BLaER1 treated with 17β-estradiol and CSF1 and Interleukin-3, amounts not matched to agents 10 nM and 100 nM (cell line): ENCODE results near the gene APBB2.

Source experiments
- H3K27ac ChIP-seq, 11 experiments: shearing (Covaris generic); formaldehyde crosslinking; 2 replicates each; pipeline ENCODE4 v1.8.1; 2022
- H3K27me3 ChIP-seq, 11 experiments: shearing (Covaris generic); formaldehyde crosslinking; 2 replicates each; pipeline ENCODE4 v1.8.1; 2022
- H3K36me3 ChIP-seq, 11 experiments: shearing (Covaris generic); formaldehyde crosslinking; 2 replicates each; pipeline ENCODE4 v1.8.1; 2022
- H3K4me1 ChIP-seq, 10 experiments: shearing (Covaris generic); formaldehyde crosslinking; 2 replicates each; pipeline ENCODE4 v1.8.1; 2022
- H3K4me2 ChIP-seq, 11 experiments: shearing (Covaris generic); formaldehyde crosslinking; 2 replicates each; pipeline ENCODE4 v1.8.1; 2022
- H3K4me3 ChIP-seq, 10 experiments: shearing (Covaris generic); formaldehyde crosslinking; 2 replicates each; pipeline ENCODE4 v1.8.1; 2022
- H3K9ac ChIP-seq, 11 experiments: shearing (Covaris generic); formaldehyde crosslinking; 2 replicates each; pipeline ENCODE4 v1.8.1; 2022
- H3K9me3 ChIP-seq, 11 experiments: shearing (Covaris generic); formaldehyde crosslinking; replicated peaks in 1 of 11; 2 replicates each; pipeline ENCODE4 v1.8.1; 2022
- H4K20me1 ChIP-seq, 11 experiments: shearing (Covaris generic); formaldehyde crosslinking; 2 replicates each; pipeline ENCODE4 v1.8.1; 2022
- Cebpa-rat ChIP-seq, 11 experiments: shearing (Covaris generic); IDR thresholded peaks; 2 replicates each; pipeline ENCODE4 v1.8.1; 2022

Gene APBB2

GRCh38 chr4:41219421-41219950 lies 5.1 kb upstream of the APBB2 start:
- Histone ChIP-seq H3K9me3 (no peaks in the 10 kb centered on the region), H3K9ac (no peak overlapping the region), H4K20me1 (no peaks in the 10 kb centered on the region), H3K27me3 (no peaks in the 10 kb centered on the region; a peak in 2 of 22 replicates), H3K4me2 (no peak overlapping the region), H3K36me3 (no peaks in the 10 kb centered on the region), H3K4me3 (no peak overlapping the region), H3K4me1 (peaks cover 5 to 25% (median 14%) of the 10 kb centered on the region in 10 experiments; a peak in 16 of 20 replicates), H3K27ac (no peak overlapping the region)
- no peak for TF ChIP-seq Cebpa-rat (IDR thresholded peaks at IDR 0.05)

GRCh38 chr4:41218703-41219102 lies 4.4 kb upstream of the APBB2 start:
- no peak for TF ChIP-seq Cebpa-rat (IDR thresholded peaks at IDR 0.05)
- peaks cover 0 to 4% (median 0%) of the 10 kb centered on the region in 11 experiments; a peak in 4 of 22 replicates for H4K20me1 ChIP-seq
- peaks cover 5 to 25% (median 14%) of the 10 kb centered on the region in 10 experiments; a peak in 16 of 20 replicates for H3K4me1 ChIP-seq
- H3K9me3 ChIP-seq, result no peaks in the 10 kb centered on the region
- no peak overlapping the region for H3K4me2 ChIP-seq
- no peaks in the 10 kb centered on the region for H3K36me3 ChIP-seq
- H3K9ac ChIP-seq, result no peak overlapping the region
- H3K4me3 ChIP-seq, result no peak overlapping the region
- peaks cover 0 to 4% (median 2%) of the 10 kb centered on the region in 11 experiments; a peak in 11 of 22 replicates for H3K27me3 ChIP-seq
- no peak overlapping the region for H3K27ac ChIP-seq

GRCh38 chr4:41217374-41217773 lies 3.0 kb upstream of the APBB2 start:
- peak overlapping the region; percentile 64 to 92 (median 83); a peak in 18 of 22 replicates for H3K4me2 ChIP-seq
- peaks cover 16 to 38% (median 26%) of the 10 kb centered on the region in 10 experiments for H3K4me1 ChIP-seq
- peak overlapping the region in 1 of 10 experiments; percentile 67; a peak in 1 of 20 replicates for H3K4me3 ChIP-seq
- H4K20me1 ChIP-seq, result peaks cover 0 to 18% (median 11%) of the 10 kb centered on the region in 11 experiments; a peak in 7 of 22 replicates
- no peak overlapping the region for H3K9ac ChIP-seq
- H3K27ac ChIP-seq, result no peak overlapping the region
- no peak for TF ChIP-seq Cebpa-rat (IDR thresholded peaks at IDR 0.05)
- H3K36me3 ChIP-seq, result no peaks in the 10 kb centered on the region
- peaks cover 0 to 17% (median 13%) of the 10 kb centered on the region in 11 experiments; a peak in 15 of 22 replicates for H3K27me3 ChIP-seq
- H3K9me3 ChIP-seq, result no peaks in the 10 kb centered on the region

- peaks cover 20 to 41% (median 29%) of the 10 kb centered on the region in 10 experiments for H3K4me1 ChIP-seq
- H4K20me1 ChIP-seq, result peaks cover 0 to 22% (median 11%) of the 10 kb centered on the region in 11 experiments; a peak in 7 of 22 replicates
- H3K4me2 ChIP-seq, result peak overlapping the region; percentile 64 to 92 (median 83)
- peaks cover 0 to 19% (median 16%) of the 10 kb centered on the region in 11 experiments; a peak in 15 of 22 replicates for H3K27me3 ChIP-seq
- peak overlapping the region; percentile 69 to 89 (median 83); a peak in 21 of 22 replicates for H3K9ac ChIP-seq
- H3K36me3 ChIP-seq, result no peaks in the 10 kb centered on the region
- H3K4me3 ChIP-seq, result peak overlapping the region; percentile 66 to 82 (median 71)
- no peak for TF ChIP-seq Cebpa-rat (IDR thresholded peaks at IDR 0.05)
- H3K27ac ChIP-seq, result peak overlapping the region; percentile 72 to 91 (median 84); a peak in 17 of 22 replicates
- no peaks in the 10 kb centered on the region for H3K9me3 ChIP-seq
These were observed 2.6 kb upstream of the APBB2 start for GRCh38 chr4:41217020-41217333.

DNA sequence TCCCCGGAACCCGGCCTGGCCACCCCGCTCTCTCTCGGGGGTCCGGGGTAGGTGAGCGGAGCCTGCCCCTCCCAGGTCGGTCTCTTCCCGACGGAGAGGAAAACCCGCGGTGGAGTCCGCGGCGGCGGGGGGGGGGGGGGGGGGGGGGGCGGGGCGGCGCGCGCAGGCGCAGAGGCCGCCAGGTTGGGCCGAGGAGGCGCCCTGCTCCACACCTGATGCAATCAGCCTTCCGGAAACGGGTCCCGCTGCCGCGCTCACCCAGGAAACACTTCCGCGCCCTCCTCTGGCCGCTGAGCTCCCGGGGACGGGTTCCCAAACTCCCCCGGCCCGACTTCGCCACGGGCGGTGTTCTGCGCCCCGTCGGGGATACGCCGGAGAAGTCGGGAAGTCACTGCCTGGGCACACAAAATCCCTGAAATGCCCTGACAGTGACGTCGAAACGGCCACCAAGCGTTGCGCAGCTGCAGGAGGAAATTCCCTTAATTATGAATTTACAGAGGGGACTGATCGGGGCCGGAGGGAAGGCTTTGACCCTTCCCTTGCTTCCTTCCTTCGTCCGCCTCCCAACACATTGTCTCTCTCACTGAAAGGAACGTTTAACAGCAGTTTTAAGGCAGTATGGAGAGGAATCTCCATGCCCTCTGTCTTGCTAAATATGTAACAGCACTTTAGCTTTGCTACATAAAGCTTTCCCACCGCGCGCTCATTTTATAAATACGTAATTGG lies 2.1 kb upstream of the APBB2 start:
- Histone ChIP-seq H3K27ac (peak overlapping the region; percentile 72 to 91 (median 84)), H3K4me2 (peak overlapping the region; percentile 64 to 92 (median 83)), H3K36me3 (no peaks in the 10 kb centered on the region), H3K4me3 (peak overlapping the region; percentile 66 to 82 (median 71)), H3K9ac (peak overlapping the region; percentile 69 to 89 (median 83)), H3K27me3 (peaks cover 0 to 19% (median 16%) of the 10 kb centered on the region in 11 experiments; a peak in 15 of 22 replicates), H3K9me3 (no peaks in the 10 kb centered on the region), H3K4me1 (peaks cover 20 to 41% (median 30%) of the 10 kb centered on the region in 10 experiments), H4K20me1 (peaks cover 0 to 27% (median 16%) of the 10 kb centered on the region in 11 experiments; a peak in 8 of 22 replicates)
- peak in 2 of 11 experiments; percentile 31 to 42; a peak in 2 of 22 replicates for TF ChIP-seq Cebpa-rat (IDR thresholded peaks at IDR 0.05)

DNA sequence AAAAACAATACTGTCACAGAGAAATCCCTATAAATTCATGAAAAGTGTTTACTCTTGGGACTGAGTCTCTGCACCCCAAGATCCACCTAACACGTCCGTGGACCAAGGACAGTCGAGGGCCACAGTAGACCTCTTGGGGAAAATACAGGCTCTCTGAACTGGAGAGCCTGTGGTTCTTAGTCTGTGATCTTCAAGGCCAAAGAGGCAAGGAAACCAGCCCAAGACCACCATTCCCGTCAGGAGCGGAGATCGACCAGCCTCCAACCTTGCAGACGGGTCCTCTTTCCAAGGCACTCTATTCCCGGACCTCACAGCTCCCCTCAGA lies 1.6 kb upstream of the APBB2 start:
- Histone ChIP-seq H3K9me3 (no peaks in the 10 kb centered on the region), H3K4me2 (peak overlapping the region; percentile 64 to 92 (median 83)), H4K20me1 (peaks cover 0 to 31% (median 16%) of the 10 kb centered on the region in 11 experiments; a peak in 8 of 22 replicates), H3K4me1 (peaks cover 20 to 41% (median 30%) of the 10 kb centered on the region in 10 experiments), H3K36me3 (no peaks in the 10 kb centered on the region), H3K27me3 (peaks cover 0 to 19% (median 16%) of the 10 kb centered on the region in 11 experiments; a peak in 15 of 22 replicates), H3K4me3 (peak overlapping the region; percentile 66 to 82 (median 71)), H3K9ac (peak overlapping the region; percentile 69 to 89 (median 83)), H3K27ac (peak overlapping the region; percentile 72 to 91 (median 84); a peak in 20 of 22 replicates)
- no peak for TF ChIP-seq Cebpa-rat (IDR thresholded peaks at IDR 0.05)

DNA sequence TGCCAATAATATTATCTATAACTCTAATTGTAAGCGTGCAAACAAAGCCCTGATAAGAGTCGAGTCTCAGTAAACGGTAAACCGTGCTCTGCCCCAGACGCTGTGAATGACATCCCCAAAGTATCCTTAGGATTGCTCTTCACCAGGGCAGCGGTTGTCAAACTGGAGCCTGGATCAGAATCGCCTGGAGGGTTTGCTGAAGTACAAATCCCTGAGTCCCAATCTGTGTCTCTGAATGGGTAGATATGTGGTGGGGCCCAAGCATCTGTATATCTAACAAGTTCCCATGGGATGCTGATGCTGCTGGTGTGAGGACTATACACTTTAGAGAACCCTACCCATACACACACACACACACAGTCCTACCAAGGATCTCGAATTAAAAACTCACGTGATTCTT lies 813 bp upstream of the APBB2 start:
- peak overlapping the region in 9 of 11 experiments; percentile 21 to 92 (median 64); a peak in 17 of 22 replicates for H3K4me2 ChIP-seq
- no peaks in the 10 kb centered on the region for H3K36me3 ChIP-seq
- peak overlapping the region in 2 of 10 experiments; percentile 40 to 50; a peak in 3 of 20 replicates for H3K4me3 ChIP-seq
- no peak for TF ChIP-seq Cebpa-rat (IDR thresholded peaks at IDR 0.05)
- peaks cover 20 to 41% (median 30%) of the 10 kb centered on the region in 10 experiments for H3K4me1 ChIP-seq
- no peak overlapping the region for H3K27ac ChIP-seq
- peak overlapping the region in 3 of 11 experiments; percentile 19 to 59 (median 41); a peak in 3 of 22 replicates for H3K9ac ChIP-seq
- peaks cover 0 to 38% (median 19%) of the 10 kb centered on the region in 11 experiments; a peak in 10 of 22 replicates for H4K20me1 ChIP-seq
- peaks cover 0 to 19% (median 16%) of the 10 kb centered on the region in 11 experiments; a peak in 15 of 22 replicates for H3K27me3 ChIP-seq
- H3K9me3 ChIP-seq, result no peaks in the 10 kb centered on the region

GRCh38 chr4:41214825-41215146 lies 444 bp upstream of the APBB2 start:
- Histone ChIP-seq H3K4me1 (peaks cover 20 to 41% (median 30%) of the 10 kb centered on the region in 10 experiments), H3K27ac (no peak overlapping the region), H3K9me3 (no peaks in the 10 kb centered on the region), H3K4me2 (peak overlapping the region; percentile 21 to 92 (median 62); a peak in 20 of 22 replicates), H3K4me3 (peak overlapping the region in 5 of 10 experiments; percentile 22 to 96 (median 40); a peak in 8 of 20 replicates), H3K27me3 (peaks cover 0 to 19% (median 16%) of the 10 kb centered on the region in 11 experiments; a peak in 15 of 22 replicates), H3K9ac (peak overlapping the region in 4 of 11 experiments; percentile 19 to 59 (median 42); a peak in 6 of 22 replicates), H3K36me3 (no peaks in the 10 kb centered on the region), H4K20me1 (peaks cover 0 to 42% (median 22%) of the 10 kb centered on the region in 11 experiments; a peak in 10 of 22 replicates)
- no peak for TF ChIP-seq Cebpa-rat (IDR thresholded peaks at IDR 0.05)
